Stimulated activated CD8-positive, alpha-beta memory T cell treated with anti-CD3 and anti-CD28 coated beads, Interleukin-2, amount 100 ng/mL, for 1 hour (primary cell): ENCODE data around the gene ADGRB3.
"Not testable (repeated sequence)": the region's sequence is repeated elsewhere in the genome, so short reads cannot be mapped to it uniquely, and the experiment has no call there.

Experiments used
- DNase-seq, 2 donors: peaks; one replicate each; pipeline ENCODE4 v3.0.0-alpha.2; 2020; ENCODE audit warnings: low read depth in 2 of 2

The ADGRB3 gene

DNA sequence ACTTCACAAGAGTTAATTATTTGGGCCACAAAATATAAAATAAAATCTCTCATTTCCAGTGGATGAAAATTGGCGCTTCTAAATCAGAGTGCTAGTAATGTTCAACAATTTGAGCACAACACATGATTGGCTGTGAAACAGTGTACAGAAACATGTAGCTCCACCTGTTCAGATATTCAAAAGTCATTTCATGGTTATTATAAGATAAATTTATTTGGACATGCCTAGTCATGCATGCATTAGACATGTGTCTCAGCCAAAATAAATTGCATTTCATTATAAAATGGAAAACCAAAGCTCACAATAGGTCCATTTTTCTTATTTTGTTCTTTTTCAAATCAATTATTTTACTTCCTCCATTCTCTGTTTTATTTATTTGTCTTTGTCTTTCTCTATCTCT, 786.9 kb downstream of the ADGRB3 start:
- DNase-seq: no peak

DNA sequence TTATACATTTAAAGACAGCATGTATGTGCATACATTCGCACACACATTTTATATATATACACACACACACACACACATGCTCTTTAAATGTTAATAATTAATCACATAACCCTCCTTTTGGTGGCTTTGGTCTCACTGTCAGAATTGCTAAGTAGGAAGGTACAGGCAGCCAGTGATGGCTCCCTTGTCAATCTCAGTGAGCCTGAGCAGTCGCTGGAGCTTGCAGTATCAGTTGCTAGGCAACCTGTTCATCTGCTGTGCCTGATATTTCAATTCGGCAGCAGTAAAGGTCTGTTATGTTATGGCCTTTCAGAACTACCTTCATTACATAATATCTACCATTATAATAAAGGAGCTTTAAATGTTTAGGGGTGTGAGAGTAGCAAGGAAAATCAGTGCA, 787.4 kb downstream of the ADGRB3 start:
- no peak for DNase-seq

GRCh38 chr6:69423785-69424184, 788.7 kb downstream of the ADGRB3 start:
- DNase-seq: no peak

- DNase-seq: no peak
These were observed 789.5 kb downstream of the ADGRB3 start for GRCh38 chr6:69424581-69424980.

DNA sequence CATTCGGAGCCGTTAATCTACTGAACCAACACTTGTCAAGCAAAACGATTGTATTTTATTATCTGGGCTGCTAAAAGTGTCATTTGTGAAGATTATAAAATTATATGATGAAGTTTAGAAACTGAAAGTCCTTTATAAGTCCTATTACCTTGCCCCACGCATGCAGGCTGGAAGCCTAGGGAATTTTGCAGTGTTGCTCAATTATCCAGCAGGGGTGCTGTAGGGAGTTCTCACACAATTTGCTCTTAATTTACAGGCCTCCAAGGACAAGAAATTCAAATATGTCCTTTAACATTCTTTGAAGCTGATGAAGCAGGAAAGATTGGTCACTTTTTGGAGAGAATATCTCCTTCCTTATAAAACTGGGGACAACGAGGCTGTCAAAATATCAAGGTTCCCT, 792.8 kb downstream of the ADGRB3 start:
- no peak for DNase-seq

- not testable (repeated sequence) for DNase-seq
These were observed 797.1 kb downstream of the ADGRB3 start for GRCh38 chr6:69432168-69432567.

- DNase-seq: not testable (repeated sequence)
These were observed 798.0 kb downstream of the ADGRB3 start for GRCh38 chr6:69433116-69433515.

- no peak for DNase-seq
These were observed 803.0 kb downstream of the ADGRB3 start for GRCh38 chr6:69438113-69438512.
